Psoas muscle (tissue), 8 donors: ENCODE measurements around the gene FAIM2. TPM values are rescaled to one million over a fixed set of nuclear protein-coding genes. Genes with fewer than 3 reads are reported as not detected.

Experiments
- ATAC-seq, 4 donors: fragments of 200-7000 bp; cut with Tn5 transposase; one replicate each; pipeline ENCODE4 v1.9.1; 2020; ENCODE audit warnings: moderate library complexity in 3 of 4, mild to moderate bottlenecking in 2 of 4
- DNase-seq, 2 donors: peaks; one replicate each; pipeline ENCODE4 v3.0.0-alpha.2; 2020
- H3K27ac ChIP-seq: fragments of 200-600 bp; one replicate; pipeline ENCODE4 v1.8.0; 2022
- H3K27me3 ChIP-seq, 3 donors: fragments of 200-600 bp in 1 of 3; one replicate each; pipeline versions ENCODE4 v1.6.1 to v1.8.0; 2013 to 2022; ENCODE audit warnings: low read length in 2 of 3, mild to moderate bottlenecking in 2 of 3, moderate library complexity in 1 of 3; ENCODE audit not compliant: insufficient read depth in 3 of 3
- H3K36me3 ChIP-seq, 2 donors: fragments of 200-600 bp in 1 of 2; one replicate each; pipeline versions ENCODE4 v1.6.1 to v1.8.0; 2013 to 2022; ENCODE audit warnings: low read depth in 1 of 2, mild to moderate bottlenecking in 1 of 2, moderate library complexity in 1 of 2; ENCODE audit not compliant: insufficient read depth in 1 of 2
- H3K4me1 ChIP-seq: fragments of 200-600 bp; one replicate; pipeline ENCODE4 v1.8.0; 2022
- H3K4me3 ChIP-seq: fragments of 200-600 bp; one replicate; pipeline ENCODE4 v1.8.0; 2022; ENCODE audit warnings: mild to moderate bottlenecking
- H3K9me3 ChIP-seq: fragments of 200-600 bp; one replicate; pipeline ENCODE4 v1.8.0; 2022
- CTCF ChIP-seq: fragments of 200-600 bp; IDR thresholded peaks from one replicate; pipeline ENCODE4 v1.8.0; 2022; ENCODE audit warnings: antibody characterized with exemption
- WGBS, 3 donors: extraction: QIAGEN DNeasy Blood & Tissue Kit; methylation state at CpG; one replicate each; pipeline versions ENCODE4 v1.1.6 to v1.1.7; 2013; 5-methylcytosine and 5-hydroxymethylcytosine counted together
- intact Hi-C, 2 donors: fragments of 100-400 bp; cut with DNase I; formaldehyde crosslinking; loops; one replicate each; pipeline versions ENCODE4 v1.11.0 to v1.14.2; 2022
- polyA plus RNA-seq, 3 donors: library from polyadenylated mRNA; stranded (reverse); fragments of 200-250 nt; gene quantifications; one replicate each; pipeline ENCODE4 v1.2.3, GENCODE V29; 2013
- total RNA-seq, 4 donors: library from RNA; stranded (reverse); fragmentation: NEBNext Ultra II Directional in 2 of 4; extraction: Animal tissue kit (Norgen Biotek cat#: 25700) in 2 of 4; gene quantifications; one replicate each; pipeline versions ENCODE4 v1.2.1 to v1.2.4, GENCODE V29; 2021 to 2023
- donor health status: healthy with polysubstance abuse.
- donor health status: DM: no; HTN: no; CAD: no; lungs with moderate emphysema.
- donor health status: Bipolar disorder and iron deficiency.
- donor health status: healthy.
- donor health status: DM: yes; HTN: yes; CAD: no.
- donor health status: DM: no; HTN: no; CAD: no.
- donor health status: DM: no; HTN: no; CAD: no.
- donor health status: DM: yes; HTN: yes; CAD: no.

Gene FAIM2
- total and polyA plus RNA-seq, 7 donors, result 0.22 to 1.1 (median 0.58) TPM; not detected in 2

GRCh38 chr12:49897276-49897675 is 6.4 kb downstream of the FAIM2 start:
- Histone ChIP-seq H3K4me3 (no peak overlapping the region), H3K36me3 (no peaks in the 10 kb centered on the region), H3K27me3 (no peaks in the 10 kb centered on the region), H3K27ac (no peak overlapping the region), H3K4me1 (no peaks in the 10 kb centered on the region), H3K9me3 (no peaks in the 10 kb centered on the region)
- TF ChIP-seq CTCF, result no peak
- DNase-seq, result peak in 1 of 2 donors; percentile 34
- ATAC-seq, result no peak
- intact Hi-C loops, result no loop called here
- WGBS, 3 donors, result 55 to 78% (median 66%) methylated on average over 4 of the region's 4 CpGs

GRCh38 chr12:49895773-49896172 is 7.9 kb downstream of the FAIM2 start:
- H3K27me3 ChIP-seq, result no peaks in the 10 kb centered on the region
- WGBS, 3 donors, result 75 to 84% (median 81%) methylated on average over 9 of the region's 9 CpGs
- H3K36me3 ChIP-seq, result no peaks in the 10 kb centered on the region
- no peaks in the 10 kb centered on the region for H3K4me1 ChIP-seq
- no peaks in the 10 kb centered on the region for H3K9me3 ChIP-seq
- no peak overlapping the region for H3K27ac ChIP-seq
- no peak for ATAC-seq
- intact Hi-C loops, result no loop called here
- no peak overlapping the region for H3K4me3 ChIP-seq
- no peak for TF ChIP-seq CTCF
- peak in 1 of 2 donors; percentile 28 for DNase-seq

GRCh38 chr12:49894751-49895148 is 8.9 kb downstream of the FAIM2 start:
- H3K36me3 ChIP-seq, result no peaks in the 10 kb centered on the region
- no peak overlapping the region for H3K4me3 ChIP-seq
- H3K9me3 ChIP-seq, result no peaks in the 10 kb centered on the region
- peaks cover 0 to 1% (median 0%) of the 10 kb centered on the region in 3 donors for H3K27me3 ChIP-seq
- no peak overlapping the region for H3K27ac ChIP-seq
- DNase-seq (peak in 1 of 2 donors; percentile 16), ATAC-seq (no peak)
- no peak for TF ChIP-seq CTCF
- H3K4me1 ChIP-seq, result no peaks in the 10 kb centered on the region
- 67 to 70% (median 67%) methylated on average over 5 of the region's 5 CpGs for WGBS, 3 donors
- intact Hi-C loops, result no loop called here

- H3K4me1 ChIP-seq, result no peaks in the 10 kb centered on the region
- H3K9me3 ChIP-seq, result no peaks in the 10 kb centered on the region
- intact Hi-C loops, result no loop called here
- peaks cover 0 to 2% (median 0%) of the 10 kb centered on the region in 3 donors for H3K27me3 ChIP-seq
- peak in 1 of 2 donors; percentile 15 for DNase-seq
- H3K4me3 ChIP-seq, result no peak overlapping the region
- TF ChIP-seq CTCF, result no peak
- 88 to 92% (median 91%) methylated on average over 10 of the region's 10 CpGs for WGBS, 3 donors
- ATAC-seq, result no peak
- no peaks in the 10 kb centered on the region for H3K36me3 ChIP-seq
- no peak overlapping the region for H3K27ac ChIP-seq
Observed at GRCh38 chr12:49893753-49894750, 9.6 kb downstream of the FAIM2 start.
